DOHH2 (cell line): ENCODE results near the gene IRF2.

ENCODE experiments used
- H3F3A ChIP-seq: fragments of 200-600 bp; sonication (generic), shearing (Covaris generic); 2 replicates; pipeline ENCODE4 v1.6.0; 2016; ENCODE audit warnings: antibody characterized with exemption, mild to moderate bottlenecking; ENCODE audit not compliant: control insufficient read depth, insufficient read depth
- H3K27ac ChIP-seq: fragments of 200-600 bp; sonication (generic); 2 replicates; pipeline ENCODE4 v1.5.1; 2014; ENCODE audit warnings: low read depth, mild to moderate bottlenecking, low read length, moderate library complexity
- H3K27me3 ChIP-seq: fragments of 200-600 bp; sonication (generic); 2 replicates; pipeline ENCODE4 v1.6.1; 2014; ENCODE audit warnings: mild to moderate bottlenecking, low read length, mixed read lengths; ENCODE audit not compliant: control insufficient read depth
- H3K36me3 ChIP-seq: fragments of 200-600 bp; sonication (generic); 2 replicates; pipeline ENCODE4 v1.6.1; 2014; ENCODE audit warnings: mild to moderate bottlenecking, low read length, moderate library complexity, mixed read lengths; ENCODE audit not compliant: control insufficient read depth
- H3K4me1 ChIP-seq: fragments of 200-600 bp; sonication (generic); 2 replicates; pipeline ENCODE4 v1.6.1; 2014; ENCODE audit warnings: mild to moderate bottlenecking, low read length, mixed read lengths; ENCODE audit not compliant: control insufficient read depth
- H3K4me2 ChIP-seq: fragments of 200-600 bp; sonication (generic); 2 replicates; pipeline ENCODE4 v1.6.0; 2014; ENCODE audit warnings: mild to moderate bottlenecking, low read length, moderate library complexity
- H3K4me3 ChIP-seq: fragments of 200-600 bp; sonication (generic); 2 replicates; pipeline ENCODE4 v1.5.1; 2014; ENCODE audit warnings: mild to moderate bottlenecking, low read length, mixed read lengths
- H3K79me2 ChIP-seq: fragments of 200-600 bp; sonication (generic); 2 replicates; pipeline ENCODE4 v1.6.1; 2014; ENCODE audit warnings: mild to moderate bottlenecking, low read length, mixed read lengths; ENCODE audit not compliant: control insufficient read depth
- H3K9me2 ChIP-seq: fragments of 200-600 bp; sonication (generic); replicated peaks from 2 replicates; pipeline ENCODE4 v1.6.1; 2014; ENCODE audit warnings: mild to moderate bottlenecking, low read length, mixed read lengths; ENCODE audit not compliant: control insufficient read depth
- H3K9me3 ChIP-seq: fragments of 200-600 bp; sonication (generic); 2 replicates; pipeline ENCODE4 v1.6.1; 2014; ENCODE audit warnings: antibody characterized with exemption, low read length, mixed read lengths; ENCODE audit not compliant: control insufficient read depth, insufficient read depth
- H4K20me1 ChIP-seq: fragments of 200-600 bp; sonication (generic); 2 replicates; pipeline ENCODE4 v1.6.0; 2014; ENCODE audit warnings: low read depth, mild to moderate bottlenecking, antibody characterized with exemption, low read length, moderate library complexity; ENCODE audit not compliant: control insufficient read depth, insufficient read depth
- EZH2phosphoT487 ChIP-seq: fragments of 200-600 bp; sonication (generic); IDR thresholded peaks from 2 replicates; pipeline ENCODE4 v1.6.1; 2017; ENCODE audit warnings: borderline replicate concordance, mild to moderate bottlenecking, antibody characterized with exemption, low read length, moderate library complexity, mixed read lengths
- TF ChIP-seq, protein P1 (sequence below): fragments of 200-600 bp; sonication (generic); IDR thresholded peaks from one replicate; pipeline ENCODE4 v1.5.1; 2014; ENCODE audit warnings: antibody characterized with exemption, mild to moderate bottlenecking, low read depth, low read length; ENCODE audit not compliant: poor library complexity, severe bottlenecking

Gene IRF2

GRCh38 chr4:184443318-184443717 is 31.0 kb downstream of the IRF2 start:
- peaks cover 7% of the 10 kb centered on the region for H3K4me1 ChIP-seq
- no peak overlapping the region for H3K4me2 ChIP-seq
- H3K9me2 ChIP-seq = no peaks in the 10 kb centered on the region
- no peaks in the 10 kb centered on the region for H3K9me3 ChIP-seq
- H3K36me3 ChIP-seq = no peaks in the 10 kb centered on the region
- no peaks in the 10 kb centered on the region for H4K20me1 ChIP-seq
- peaks cover 10% of the 10 kb centered on the region for H3K79me2 ChIP-seq
- H3K4me3 ChIP-seq = no peak overlapping the region
- H3K27ac ChIP-seq = no peak overlapping the region
- H3F3A ChIP-seq = no peaks in the 10 kb centered on the region
- H3K27me3 ChIP-seq = no peaks in the 10 kb centered on the region
- TF ChIP-seq, protein P1, sequence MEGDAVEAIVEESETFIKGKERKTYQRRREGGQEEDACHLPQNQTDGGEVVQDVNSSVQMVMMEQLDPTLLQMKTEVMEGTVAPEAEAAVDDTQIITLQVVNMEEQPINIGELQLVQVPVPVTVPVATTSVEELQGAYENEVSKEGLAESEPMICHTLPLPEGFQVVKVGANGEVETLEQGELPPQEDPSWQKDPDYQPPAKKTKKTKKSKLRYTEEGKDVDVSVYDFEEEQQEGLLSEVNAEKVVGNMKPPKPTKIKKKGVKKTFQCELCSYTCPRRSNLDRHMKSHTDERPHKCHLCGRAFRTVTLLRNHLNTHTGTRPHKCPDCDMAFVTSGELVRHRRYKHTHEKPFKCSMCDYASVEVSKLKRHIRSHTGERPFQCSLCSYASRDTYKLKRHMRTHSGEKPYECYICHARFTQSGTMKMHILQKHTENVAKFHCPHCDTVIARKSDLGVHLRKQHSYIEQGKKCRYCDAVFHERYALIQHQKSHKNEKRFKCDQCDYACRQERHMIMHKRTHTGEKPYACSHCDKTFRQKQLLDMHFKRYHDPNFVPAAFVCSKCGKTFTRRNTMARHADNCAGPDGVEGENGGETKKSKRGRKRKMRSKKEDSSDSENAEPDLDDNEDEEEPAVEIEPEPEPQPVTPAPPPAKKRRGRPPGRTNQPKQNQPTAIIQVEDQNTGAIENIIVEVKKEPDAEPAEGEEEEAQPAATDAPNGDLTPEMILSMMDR = no peak
- no peak for TF ChIP-seq EZH2phosphoT487

DNA sequence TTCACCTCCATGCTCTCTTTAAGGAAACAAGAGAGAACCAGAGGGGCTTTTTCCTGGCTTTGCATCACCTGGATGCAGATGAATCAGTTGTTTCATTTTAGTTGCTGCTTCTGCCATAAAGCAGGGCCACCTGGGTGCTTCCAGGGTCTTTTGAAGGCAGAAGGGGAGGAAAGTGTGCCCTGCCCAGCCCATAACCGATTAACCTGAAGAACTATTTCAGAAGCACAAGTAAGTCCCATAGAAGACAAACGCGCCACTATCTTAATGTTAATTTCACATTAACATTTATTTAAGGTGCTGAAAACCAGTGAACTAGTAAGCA is 32.1 kb downstream of the IRF2 start:
- Histone ChIP-seq H3K4me1 (peaks cover 13% of the 10 kb centered on the region), H3K4me2 (no peak overlapping the region), H3K4me3 (no peak overlapping the region), H3K79me2 (peaks cover 14% of the 10 kb centered on the region), H3K27ac (no peak overlapping the region), H3K9me3 (no peaks in the 10 kb centered on the region), H3F3A (no peaks in the 10 kb centered on the region), H3K9me2 (no peaks in the 10 kb centered on the region), H3K36me3 (no peaks in the 10 kb centered on the region), H3K27me3 (no peaks in the 10 kb centered on the region), H4K20me1 (no peaks in the 10 kb centered on the region)
- TF ChIP-seq, protein P1 = no peak
- TF ChIP-seq EZH2phosphoT487 = no peak

GRCh38 chr4:184441461-184442313 is 32.7 kb downstream of the IRF2 start:
- no peaks in the 10 kb centered on the region for H4K20me1 ChIP-seq
- H3K4me3 ChIP-seq = no peak overlapping the region
- no peaks in the 10 kb centered on the region for H3K36me3 ChIP-seq
- no peaks in the 10 kb centered on the region for H3K9me3 ChIP-seq
- H3K4me1 ChIP-seq = peaks cover 13% of the 10 kb centered on the region
- peaks cover 14% of the 10 kb centered on the region for H3K79me2 ChIP-seq
- no peak overlapping the region for H3K27ac ChIP-seq
- H3K9me2 ChIP-seq = no peaks in the 10 kb centered on the region
- no peaks in the 10 kb centered on the region for H3F3A ChIP-seq
- no peak overlapping the region for H3K4me2 ChIP-seq
- H3K27me3 ChIP-seq = no peaks in the 10 kb centered on the region
- TF ChIP-seq, protein P1 = no peak
- no peak for TF ChIP-seq EZH2phosphoT487
